ENCODE measurements around the gene IGLL5. TPM values are rescaled to one million over a fixed set of nuclear protein-coding genes. Genes with fewer than 3 reads are reported as not detected.
A peak's percentile ranks its signal among the peaks of the same experiment; 100 is the strongest.

Gene IGLL5
- total RNA-seq, 2 donors from 2014 or later = 0.59 to 1.4 TPM

DNA sequence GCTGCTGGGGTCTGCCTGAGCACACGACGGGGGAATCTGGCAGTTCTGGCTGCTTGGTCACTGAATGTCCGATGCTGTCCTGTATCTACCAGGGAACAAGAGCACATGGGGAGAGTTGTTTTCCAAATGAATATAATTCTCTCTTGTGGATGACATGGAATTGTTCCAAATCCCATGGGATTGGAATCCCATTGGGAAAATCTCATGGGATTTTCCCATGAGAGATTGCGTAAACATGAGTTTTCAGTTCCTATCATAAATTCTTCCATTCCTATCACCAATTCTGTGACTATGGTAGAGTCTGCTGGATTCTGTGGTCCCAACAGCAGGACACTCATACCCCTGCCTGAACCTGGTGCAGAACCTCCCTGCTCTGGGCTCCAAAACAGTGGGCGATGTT, 35.6 kb upstream of the IGLL5 start:
- Histone ChIP-seq H3K4me3 (no peak overlapping the region), H3K27ac (no peak overlapping the region), H3K36me3 (no peaks in the 10 kb centered on the region), H3K27me3 (no peaks in the 10 kb centered on the region), H3K9me3 (no peaks in the 10 kb centered on the region), H3K4me1 (no peaks in the 10 kb centered on the region)
- no peak for DNase-seq (ENCODE audit: low spot score)
- no peak for TF ChIP-seq CTCF (IDR thresholded peaks at IDR 0.05)

DNA sequence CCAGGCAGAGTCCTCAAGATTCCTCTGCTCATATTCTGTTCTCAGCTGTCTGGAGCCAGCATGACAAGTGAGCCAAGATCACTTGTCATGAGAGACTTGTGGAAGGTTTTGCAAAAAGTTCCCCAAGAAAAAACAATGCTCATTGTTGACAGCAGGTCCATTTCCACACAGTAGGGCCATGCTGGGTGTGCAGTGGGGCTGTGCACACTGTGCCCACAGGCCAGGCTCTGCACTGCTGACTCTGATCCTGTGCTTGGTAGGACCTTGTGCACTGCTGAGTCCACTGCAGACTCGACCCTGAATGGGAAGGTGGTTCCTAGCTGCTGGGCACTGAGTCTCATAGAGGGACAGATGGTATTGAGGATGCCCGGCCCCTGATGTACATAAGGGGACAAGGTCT, 33.9 kb upstream of the IGLL5 start:
- Histone ChIP-seq H3K4me3 (no peak overlapping the region), H3K36me3 (no peaks in the 10 kb centered on the region), H3K4me1 (no peaks in the 10 kb centered on the region), H3K27me3 (no peaks in the 10 kb centered on the region), H3K27ac (no peak overlapping the region), H3K9me3 (no peaks in the 10 kb centered on the region)
- peak; percentile 40 for DNase-seq (ENCODE audit: low spot score)
- no peak for TF ChIP-seq CTCF (IDR thresholded peaks at IDR 0.05)

GRCh38 chr22:22854466-22854865, 33.1 kb upstream of the IGLL5 start:
- TF ChIP-seq CTCF (IDR thresholded peaks at IDR 0.05) = no peak
- no peak overlapping the region for H3K27ac ChIP-seq
- no peaks in the 10 kb centered on the region for H3K27me3 ChIP-seq
- no peaks in the 10 kb centered on the region for H3K4me1 ChIP-seq
- H3K9me3 ChIP-seq = no peaks in the 10 kb centered on the region
- H3K4me3 ChIP-seq = no peak overlapping the region
- peak; percentile 36 for DNase-seq (ENCODE audit: low spot score)
- no peaks in the 10 kb centered on the region for H3K36me3 ChIP-seq

- Histone ChIP-seq H3K36me3 (no peaks in the 10 kb centered on the region), H3K27me3 (no peaks in the 10 kb centered on the region), H3K4me3 (no peak overlapping the region), H3K9me3 (no peaks in the 10 kb centered on the region), H3K27ac (no peak overlapping the region), H3K4me1 (no peaks in the 10 kb centered on the region)
- no peak for DNase-seq (ENCODE audit: low spot score)
- no peak for TF ChIP-seq CTCF (IDR thresholded peaks at IDR 0.05)
Observed at GRCh38 chr22:22855085-22855484, 32.5 kb upstream of the IGLL5 start.

- DNase-seq (ENCODE audit: low spot score) = no peak
- no peaks in the 10 kb centered on the region for H3K36me3 ChIP-seq
- no peaks in the 10 kb centered on the region for H3K27me3 ChIP-seq
- H3K9me3 ChIP-seq = no peaks in the 10 kb centered on the region
- no peak overlapping the region for H3K4me3 ChIP-seq
- TF ChIP-seq CTCF (IDR thresholded peaks at IDR 0.05) = peak in 1 of 2 donors; percentile 43
- no peaks in the 10 kb centered on the region for H3K4me1 ChIP-seq
- H3K27ac ChIP-seq = no peak overlapping the region
Observed at GRCh38 chr22:22855617-22856308, 31.9 kb upstream of the IGLL5 start.

- no peaks in the 10 kb centered on the region for H3K4me1 ChIP-seq
- DNase-seq (ENCODE audit: low spot score) = no peak
- H3K9me3 ChIP-seq = no peaks in the 10 kb centered on the region
- no peaks in the 10 kb centered on the region for H3K27me3 ChIP-seq
- H3K27ac ChIP-seq = no peak overlapping the region
- no peak overlapping the region for H3K4me3 ChIP-seq
- no peaks in the 10 kb centered on the region for H3K36me3 ChIP-seq
- no peak for TF ChIP-seq CTCF (IDR thresholded peaks at IDR 0.05)
Observed at GRCh38 chr22:22856364-22856763, 31.3 kb upstream of the IGLL5 start.

Data from right atrium auricular region (tissue), 2 donors.